GM23338 (cell line): ENCODE measurements around the gene AKAP13. TPM values are rescaled to one million over a fixed set of nuclear protein-coding genes. Genes with fewer than 3 reads are reported as not detected.

Experiments
- ATAC-seq: fragments of 200-7000 bp; cut with Tn5 transposase; 3 replicates; pipeline ENCODE4 v1.9.1; 2020
- DNase-seq: peaks from one replicate; pipeline ENCODE4 v3.0.0-alpha.2; 2015; ENCODE audit warnings: low spot score
- H2AFZ ChIP-seq: fragments of 200-600 bp; sonication (generic); 2 replicates; pipeline ENCODE4 v1.8.0; 2016; ENCODE audit warnings: antibody characterized with exemption, mild to moderate bottlenecking, moderate library complexity
- H3F3A ChIP-seq: fragments of 200-600 bp; sonication (generic); replicated peaks from 2 replicates; pipeline ENCODE4 v1.8.0; 2017; ENCODE audit warnings: antibody characterized with exemption, mixed run types, low read depth
- H3K27ac ChIP-seq: fragments of 200-600 bp; sonication (generic); 2 replicates; pipeline ENCODE4 v1.6.1; 2016; ENCODE audit warnings: low read depth
- H3K27me3 ChIP-seq: fragments of 200-600 bp; sonication (generic); 2 replicates; pipeline ENCODE4 v1.8.0; 2016; ENCODE audit warnings: mild to moderate bottlenecking, mixed run types, moderate library complexity; ENCODE audit not compliant: insufficient read depth
- H3K36me3 ChIP-seq: fragments of 200-600 bp; sonication (generic); 2 replicates; pipeline ENCODE4 v1.8.0; 2016; ENCODE audit warnings: mild to moderate bottlenecking; ENCODE audit not compliant: insufficient read depth
- H3K4me1 ChIP-seq: fragments of 200-600 bp; sonication (generic); 2 replicates; pipeline ENCODE4 v1.8.0; 2016; ENCODE audit warnings: mild to moderate bottlenecking, moderate library complexity; ENCODE audit not compliant: insufficient read depth
- H3K4me2 ChIP-seq: fragments of 200-600 bp; sonication (generic); 2 replicates; pipeline ENCODE4 v1.7.1; 2017; ENCODE audit warnings: mixed run types
- H3K4me3 ChIP-seq: fragments of 200-600 bp; sonication (generic); 2 replicates; pipeline ENCODE4 v1.6.1; 2016; ENCODE audit warnings: mixed run types
- H3K79me2 ChIP-seq: fragments of 200-600 bp; sonication (generic); replicated peaks from 2 replicates; pipeline ENCODE4 v1.8.0; 2017; ENCODE audit warnings: mild to moderate bottlenecking; ENCODE audit not compliant: insufficient read depth
- H3K9me2 ChIP-seq: fragments of 200-600 bp; sonication (generic); 2 replicates; pipeline ENCODE4 v1.8.0; 2017; ENCODE audit not compliant: insufficient read depth
- H4K20me1 ChIP-seq: fragments of 200-600 bp; sonication (generic); replicated peaks from 2 replicates; pipeline ENCODE4 v1.8.0; 2017; ENCODE audit warnings: mild to moderate bottlenecking; ENCODE audit not compliant: insufficient read depth
- H3K27ac Mint-ChIP-seq: 2 replicates; pipeline ENCODE4 v1.8.0; 2020; ENCODE audit warnings: inconsistent platforms, mild to moderate bottlenecking, moderate library complexity, mixed read lengths
- H3K27me3 Mint-ChIP-seq: 3 replicates; pipeline ENCODE4 v1.8.0; 2022; ENCODE audit warnings: low read depth, mild to moderate bottlenecking, moderate library complexity, mixed read lengths, inconsistent platforms; ENCODE audit not compliant: insufficient read depth, poor library complexity
- H3K36me3 Mint-ChIP-seq: 3 replicates; pipeline ENCODE4 v1.8.0; 2021; ENCODE audit warnings: low read depth, mild to moderate bottlenecking, inconsistent platforms, moderate library complexity, mixed read lengths
- H3K4me1 Mint-ChIP-seq: 3 replicates; pipeline ENCODE4 v1.8.0; 2020; ENCODE audit warnings: mild to moderate bottlenecking, inconsistent platforms, mixed read lengths
- H3K4me3 Mint-ChIP-seq: 3 replicates; pipeline ENCODE4 v1.8.0; 2021; ENCODE audit warnings: moderate library complexity, mild to moderate bottlenecking, inconsistent platforms, mixed read lengths
- H3K9me3 Mint-ChIP-seq: 3 replicates; pipeline ENCODE4 v1.8.0; 2020; ENCODE audit warnings: moderate library complexity, mild to moderate bottlenecking, inconsistent platforms, mixed read lengths
- CREB1 ChIP-seq: fragments of 250-450 bp; sonication (Bioruptor Pico); IDR thresholded peaks from 2 replicates; pipeline ENCODE4 v1.5.0; 2020; ENCODE audit warnings: low read depth, mild to moderate bottlenecking, moderate library complexity
- ETS1 ChIP-seq: IDR thresholded peaks from 2 replicates; pipeline ENCODE4 v1.6.1; 2016; ENCODE audit warnings: antibody characterized with exemption
- EZH2 ChIP-seq: fragments of 200-600 bp; sonication (generic); IDR thresholded peaks from one replicate; pipeline ENCODE4 v1.8.0; 2017; ENCODE audit warnings: antibody characterized with exemption, mild to moderate bottlenecking, low read depth; ENCODE audit not compliant: unreplicated experiment
- EZH2phosphoT487 ChIP-seq: fragments of 200-600 bp; sonication (generic); IDR thresholded peaks from one replicate; pipeline ENCODE4 v1.8.1; 2018; ENCODE audit warnings: antibody characterized with exemption; ENCODE audit not compliant: unreplicated experiment
- NANOG ChIP-seq: IDR thresholded peaks from 2 replicates; pipeline ENCODE4 v1.6.1; 2016; ENCODE audit warnings: antibody characterized with exemption, borderline replicate concordance
- REST ChIP-seq: IDR thresholded peaks from one replicate; pipeline ENCODE4 v1.6.1; 2018; ENCODE audit warnings: antibody characterized with exemption; ENCODE audit not compliant: unreplicated experiment
- polyA plus RNA-seq: library from polyadenylated mRNA; unstranded; fragments of >200 nt; fragmentation: Nextera tagmentation; extraction: Ambion mirVana; gene quantifications from 2 replicates; pipeline ENCODE4 v1.2.1, GENCODE V29; 2016
- total RNA-seq: library from RNA; depleted of rRNA; stranded (reverse); fragments of >200 nt; shearing (Covaris generic); gene quantifications from 2 replicates; pipeline ENCODE4 v1.2.3, GENCODE V29; 2014

Gene AKAP13
- total and polyA plus RNA-seq, 2 experiments from 2014 or later = 46.2 to 60.7 TPM

- Histone ChIP-seq H3K27ac (no peak overlapping the region), H3K4me1 (0 out of 2 replicates have a peak, but pooled peaks cover under 1% of the 10 kb centered on the region), H4K20me1 (peaks cover 5% of the 10 kb centered on the region), H3K9me2 (no peaks in the 10 kb centered on the region), H3K4me2 (no peak overlapping the region), H3K27me3 (no peaks in the 10 kb centered on the region), H3F3A (no peaks in the 10 kb centered on the region), H3K79me2 (no peaks in the 10 kb centered on the region), H2AFZ (no peak overlapping the region), H3K36me3 (no peaks in the 10 kb centered on the region), H3K4me3 (no peak overlapping the region)
- DNase-seq = no peak
- no peaks in the 10 kb centered on the region for H3K9me3 Mint-ChIP-seq
- H3K27me3 Mint-ChIP-seq = no peaks in the 10 kb centered on the region
- TF ChIP-seq NANOG = no peak
- no peaks in the 10 kb centered on the region for H3K36me3 Mint-ChIP-seq
- H3K27ac Mint-ChIP-seq = no peak overlapping the region
- no peak for ATAC-seq
- peaks cover 1% of the 10 kb centered on the region; the same call in 2 of the 3 replicates for H3K4me1 Mint-ChIP-seq
- no peak overlapping the region for H3K4me3 Mint-ChIP-seq
These were observed 213.5 kb downstream of the AKAP13 start for GRCh38 chr15:85593809-85594445.

GRCh38 chr15:85595804-85596536, 215.6 kb downstream of the AKAP13 start:
- H3K4me1 ChIP-seq = no peaks in the 10 kb centered on the region
- no peak overlapping the region for H2AFZ ChIP-seq
- H3K36me3 Mint-ChIP-seq = no peaks in the 10 kb centered on the region
- H3K4me3 Mint-ChIP-seq = no peak overlapping the region
- no peaks in the 10 kb centered on the region for H3K79me2 ChIP-seq
- no peaks in the 10 kb centered on the region for H3K27me3 Mint-ChIP-seq
- no peak overlapping the region for H3K27ac Mint-ChIP-seq
- no peak overlapping the region for H3K4me3 ChIP-seq
- TF ChIP-seq EZH2 (no peak), REST (no peak), ETS1 (no peak), EZH2phosphoT487 (no peak), CREB1 (CRISPR knock-in tag) (no peak)
- no peaks in the 10 kb centered on the region for H3K36me3 ChIP-seq
- H3K4me2 ChIP-seq = no peak overlapping the region
- peaks cover 5% of the 10 kb centered on the region for H4K20me1 ChIP-seq
- H3K27ac ChIP-seq = no peak overlapping the region
- no peaks in the 10 kb centered on the region for H3K27me3 ChIP-seq
- H3F3A ChIP-seq = no peaks in the 10 kb centered on the region
- H3K9me3 Mint-ChIP-seq = no peaks in the 10 kb centered on the region
- H3K4me1 Mint-ChIP-seq = peaks cover 2% of the 10 kb centered on the region; the same call in 1 of the 3 replicates
- H3K9me2 ChIP-seq = no peaks in the 10 kb centered on the region
- ATAC-seq (no peak), DNase-seq (no peak)
